Neural cell (in vitro differentiated cells): ENCODE data around the gene LPP. TPM values are rescaled to one million over a fixed set of nuclear protein-coding genes. Genes with fewer than 3 reads are reported as not detected.

Experiments used
- H2AFZ ChIP-seq: fragments of 200-600, 300-800 bp; sonication (generic), shearing (Covaris generic); 2 replicates; pipeline ENCODE4 v1.6.0; 2014; ENCODE audit warnings: low read depth, mild to moderate bottlenecking, antibody characterized with exemption, low read length, moderate library complexity
- H3F3A ChIP-seq: fragments of 200-600 bp; shearing (Covaris generic); 2 replicates; pipeline ENCODE4 v1.6.1; 2016; ENCODE audit warnings: mild to moderate bottlenecking, moderate library complexity, mixed read lengths, antibody characterized with exemption, low read length; ENCODE audit not compliant: insufficient read depth, poor library complexity, severe bottlenecking
- H3K27ac ChIP-seq: fragments of 200-600, 300-800 bp; sonication (generic), shearing (Covaris generic); 2 replicates; pipeline ENCODE4 v1.5.1; 2014; ENCODE audit warnings: mild to moderate bottlenecking, low read length, moderate library complexity
- H3K27me3 ChIP-seq: fragments of 300-800, 200-600 bp; sonication (generic), shearing (Covaris generic); 2 replicates; pipeline ENCODE4 v1.6.0; 2014; ENCODE audit warnings: mild to moderate bottlenecking, low read depth, low read length, moderate library complexity; ENCODE audit not compliant: insufficient read depth
- H3K36me3 ChIP-seq: fragments of 300-800, 200-600 bp; sonication (generic), shearing (Covaris generic); 2 replicates; pipeline ENCODE4 v1.5.1; 2014; ENCODE audit warnings: mild to moderate bottlenecking, antibody characterized with exemption, low read length, moderate library complexity; ENCODE audit not compliant: insufficient read depth
- H3K4me2 ChIP-seq: fragments of 300-800, 200-600 bp; sonication (generic), shearing (Covaris generic); 2 replicates; pipeline ENCODE4 v1.6.0; 2014; ENCODE audit warnings: mild to moderate bottlenecking, low read length
- H3K4me3 ChIP-seq: fragments of 300-800, 200-600 bp; sonication (generic), shearing (Covaris generic); 2 replicates; pipeline ENCODE4 v1.5.1; 2014; ENCODE audit warnings: mild to moderate bottlenecking, low read length, moderate library complexity
- H3K79me2 ChIP-seq: fragments of 200-600 bp; shearing (Covaris generic); replicated peaks from 2 replicates; pipeline ENCODE4 v1.6.0; 2014; ENCODE audit warnings: mild to moderate bottlenecking, low read length, moderate library complexity; ENCODE audit not compliant: insufficient read depth
- H3K9ac ChIP-seq: fragments of 300-800, 200-600 bp; sonication (generic), shearing (Covaris generic); 2 replicates; pipeline ENCODE4 v1.6.1; 2016; ENCODE audit warnings: mild to moderate bottlenecking, low read length, mixed read lengths
- H3K9me2 ChIP-seq: fragments of 200-600 bp; shearing (Covaris generic); 2 replicates; pipeline ENCODE4 v1.6.1; 2016; ENCODE audit warnings: mild to moderate bottlenecking, low read length, mixed read lengths; ENCODE audit not compliant: insufficient read depth
- H3K9me3 ChIP-seq: fragments of 200-600, 300-800 bp; sonication (generic), shearing (Covaris generic); 2 replicates; pipeline ENCODE4 v1.6.1; 2016; ENCODE audit warnings: mild to moderate bottlenecking, mixed run types, low read length, moderate library complexity, mixed read lengths
- H4K20me1 ChIP-seq: fragments of 200-600 bp; shearing (Covaris generic); 2 replicates; pipeline ENCODE4 v1.6.1; 2016; ENCODE audit warnings: mild to moderate bottlenecking, mixed run types; ENCODE audit not compliant: insufficient read depth
- CTCF ChIP-seq: fragments of 450-650 bp; IDR thresholded peaks from 2 replicates; pipeline ENCODE4 v1.5.1; 2014; ENCODE audit warnings: antibody characterized with exemption, mild to moderate bottlenecking, moderate library complexity; ENCODE audit not compliant: poor library complexity, severe bottlenecking
- EP300 ChIP-seq: fragments of 450-650 bp; conservative IDR thresholded peaks from 2 replicates; pipeline ENCODE4 v1.6.1; 2014; ENCODE audit warnings: antibody characterized with exemption, mild to moderate bottlenecking, moderate library complexity; ENCODE audit not compliant: poor library complexity, severe bottlenecking
- EZH2 ChIP-seq: fragments of 200-600, 300-800 bp; shearing (Covaris generic), sonication (generic); IDR thresholded peaks from 2 replicates; pipeline ENCODE4 v1.6.1; 2014; ENCODE audit warnings: antibody characterized with exemption, low read length, borderline replicate concordance, mild to moderate bottlenecking; ENCODE audit not compliant: insufficient read depth, poor library complexity, severe bottlenecking
- MXI1 ChIP-seq: fragments of 450-650 bp; conservative IDR thresholded peaks from 2 replicates; pipeline ENCODE4 v1.6.1; 2014; ENCODE audit warnings: antibody characterized with exemption, mild to moderate bottlenecking; ENCODE audit not compliant: poor library complexity, severe bottlenecking
- POLR2AphosphoS5 ChIP-seq: IDR thresholded peaks from 2 replicates; pipeline ENCODE4 v1.6.1; 2012
- RAD21 ChIP-seq: fragments of 450-650 bp; conservative IDR thresholded peaks from 2 replicates; pipeline ENCODE4 v1.6.1; 2014; ENCODE audit warnings: antibody characterized with exemption, mild to moderate bottlenecking, moderate library complexity
- REST ChIP-seq: IDR thresholded peaks from 2 replicates; pipeline ENCODE4 v1.6.1; 2012; ENCODE audit warnings: borderline replicate concordance
- SMC3 ChIP-seq: fragments of 450-650 bp; conservative IDR thresholded peaks from 2 replicates; pipeline ENCODE4 v1.6.1; 2014; ENCODE audit warnings: antibody characterized with exemption, mild to moderate bottlenecking, moderate library complexity; ENCODE audit not compliant: poor library complexity
- TAF1 ChIP-seq: IDR thresholded peaks from 2 replicates; pipeline ENCODE4 v1.6.1; 2012; ENCODE audit warnings: low read depth
- polyA plus RNA-seq: library from polyadenylated mRNA; depleted of rRNA; stranded (reverse); fragments of >200 nt; gene quantifications from 2 replicates; pipeline ENCODE4 v1.2.3, GENCODE V29; 2014

LPP gene
- polyA plus RNA-seq, 1 donor from 2014 or later, result 3.0 TPM

- no peaks in the 10 kb centered on the region for H3K79me2 ChIP-seq
- no peak overlapping the region for H3K4me2 ChIP-seq
- no peak for TF ChIP-seq EP300
- no peak for TF ChIP-seq RAD21
- no peak for TF ChIP-seq CTCF
- no peak for TF ChIP-seq SMC3
- TF ChIP-seq TAF1, result no peak
- no peak for TF ChIP-seq EZH2
- TF ChIP-seq REST, result no peak
- TF ChIP-seq POLR2AphosphoS5, result no peak
- no peak for TF ChIP-seq MXI1
- H3K9me2 ChIP-seq, result no peaks in the 10 kb centered on the region
- no peaks in the 10 kb centered on the region for H4K20me1 ChIP-seq
- H3K9ac ChIP-seq, result no peak overlapping the region
- no peak overlapping the region for H2AFZ ChIP-seq
- no peak overlapping the region for H3K27ac ChIP-seq
- H3K36me3 ChIP-seq, result no peaks in the 10 kb centered on the region
- no peak overlapping the region for H3K4me3 ChIP-seq
- H3F3A ChIP-seq, result no peaks in the 10 kb centered on the region
- no peaks in the 10 kb centered on the region for H3K27me3 ChIP-seq
- H3K9me3 ChIP-seq, result no peaks in the 10 kb centered on the region
These were observed 423.6 kb downstream of the LPP start for GRCh38 chr3:188577539-188577938.

DNA sequence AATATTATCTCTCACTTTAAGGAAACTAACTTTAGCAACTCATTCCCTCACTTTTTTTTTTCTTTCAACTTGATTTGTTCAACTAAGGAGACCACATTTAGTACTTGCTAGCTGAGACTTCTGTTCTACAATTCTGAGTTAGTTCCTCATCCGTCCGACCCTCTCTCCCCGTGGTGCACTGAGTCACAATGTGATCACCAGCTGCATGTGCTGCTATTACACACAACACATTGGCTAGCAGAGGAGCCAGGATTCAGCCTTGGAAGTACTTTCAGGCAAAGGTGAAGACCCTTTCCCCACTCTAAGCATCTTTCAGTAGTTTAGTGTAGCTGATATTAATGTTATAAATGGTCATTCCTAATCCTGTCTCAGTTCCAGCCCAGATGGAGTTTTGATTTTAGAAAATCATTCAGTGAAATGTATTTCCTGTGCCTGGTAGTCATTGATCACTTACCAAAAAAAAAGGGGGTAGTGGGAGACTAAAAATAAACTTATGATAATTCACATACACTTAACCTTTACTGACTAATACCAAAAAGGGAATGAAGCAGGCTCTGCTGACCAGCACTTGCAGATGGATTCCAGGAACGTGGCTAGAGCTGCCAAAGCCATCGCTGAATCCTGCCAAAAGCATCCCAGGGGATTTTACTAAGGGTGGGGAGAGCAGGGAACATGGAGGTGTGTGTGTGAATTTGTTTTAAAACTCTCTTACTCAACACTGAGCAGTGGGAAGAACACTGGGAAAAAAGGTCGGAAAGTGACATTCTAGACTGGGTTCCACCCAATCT, 424.8 kb downstream of the LPP start:
- no peak overlapping the region for H3K9ac ChIP-seq

More for the DNA sequence above, 424.8 kb downstream of the LPP start:
- no peak overlapping the region for H3K27ac ChIP-seq
- H3K4me2 ChIP-seq, result no peak overlapping the region
- no peaks in the 10 kb centered on the region for H4K20me1 ChIP-seq
- H3K4me3 ChIP-seq, result no peak overlapping the region
- no peaks in the 10 kb centered on the region for H3F3A ChIP-seq
- H3K9me2 ChIP-seq, result no peaks in the 10 kb centered on the region
- H2AFZ ChIP-seq, result no peak overlapping the region
- no peaks in the 10 kb centered on the region for H3K79me2 ChIP-seq
- TF ChIP-seq EZH2 (no peak), EP300 (no peak), SMC3 (no peak), POLR2AphosphoS5 (no peak), REST (no peak)
- no peaks in the 10 kb centered on the region for H3K36me3 ChIP-seq
- no peaks in the 10 kb centered on the region for H3K27me3 ChIP-seq
- no peaks in the 10 kb centered on the region for H3K9me3 ChIP-seq
